Muscle of leg (tissue), 11 donors: Measurements from ENCODE around the gene RABEP2. TPM values are rescaled to one million over a fixed set of nuclear protein-coding genes. Genes with fewer than 3 reads are reported as not detected.
A peak's percentile ranks its signal among the peaks of the same experiment; 100 is the strongest.
"Not testable (repeated sequence)": the region's sequence is repeated elsewhere in the genome, so short reads cannot be mapped to it uniquely, and the experiment has no call there.

ENCODE experiments used
- DNase-seq: peaks from one replicate; pipeline ENCODE4 v3.0.0; 2013
- H3K27ac ChIP-seq: one replicate; pipeline ENCODE4 v1.5.1; 2013; ENCODE audit warnings: mild to moderate bottlenecking, low read length, control low read depth
- H3K27me3 ChIP-seq: one replicate; pipeline ENCODE4 v1.6.1; 2013; ENCODE audit warnings: low read length; ENCODE audit not compliant: control insufficient read depth, insufficient read depth
- H3K36me3 ChIP-seq: one replicate; pipeline ENCODE4 v1.6.1; 2013; ENCODE audit warnings: low read length; ENCODE audit not compliant: control insufficient read depth, insufficient read depth
- H3K4me1 ChIP-seq: one replicate; pipeline ENCODE4 v1.6.1; 2013; ENCODE audit warnings: low read length; ENCODE audit not compliant: control insufficient read depth, insufficient read depth
- H3K4me3 ChIP-seq: one replicate; pipeline ENCODE4 v1.5.1; 2013; ENCODE audit warnings: low read length, control low read depth
- H3K9me3 ChIP-seq: replicated peaks from 2 replicates; pipeline ENCODE4 v1.6.1; 2013; ENCODE audit warnings: low read depth, low read length; ENCODE audit not compliant: control insufficient read depth
- WGBS: methylation state at CpG from one replicate; pipeline ENCODE4 v1.1.5; 2013; ENCODE audit warnings: missing lambda C conversion rate; ENCODE audit not compliant: insufficient coverage; 5-methylcytosine and 5-hydroxymethylcytosine counted together
- polyA plus RNA-seq, 8 donors: library from polyadenylated mRNA; unstranded; fragments of 120-200 nt; gene quantifications; one replicate each; pipeline versions ENCODE4 v1.2.1 to v1.2.3, GENCODE V29; 2013; ENCODE audit warnings: inconsistent platforms in 1 of 8, low replicate concordance in 1 of 8; ENCODE audit not compliant: insufficient read length in 8 of 8, insufficient read depth in 1 of 8
- total RNA-seq: library from RNA; stranded (reverse); fragments of 120-200 nt; gene quantifications from one replicate; pipeline ENCODE4 v1.2.4, GENCODE V29; 2013

Gene RABEP2
- total and polyA plus RNA-seq, 9 donors = 11.6 to 19.3 (median 15.3) TPM

DNA sequence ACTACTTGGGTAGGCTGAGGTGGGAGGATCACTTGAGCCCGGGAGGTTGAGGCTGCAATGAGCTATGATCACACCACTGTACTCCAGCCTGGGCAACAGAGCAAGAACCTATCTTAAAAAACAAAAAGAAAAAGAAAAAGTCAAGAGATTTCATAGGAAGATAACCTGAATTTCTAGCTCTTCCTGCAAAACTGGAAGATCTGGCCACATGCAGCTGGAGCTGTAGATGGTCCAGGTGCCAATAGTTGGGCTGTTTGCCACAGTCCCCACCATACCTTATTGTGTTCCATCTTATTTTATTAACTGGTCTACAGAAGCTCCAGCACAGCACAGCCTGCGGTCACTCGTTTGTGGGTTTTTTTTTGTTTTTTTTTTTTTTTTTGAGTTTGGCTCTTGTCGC, 31.7 kb downstream of the RABEP2 start:
- Histone ChIP-seq H3K27me3 (no peaks in the 10 kb centered on the region), H3K27ac (no peak overlapping the region), H3K36me3 (peaks cover 31% of the 10 kb centered on the region), H3K4me1 (no peaks in the 10 kb centered on the region), H3K9me3 (no peaks in the 10 kb centered on the region), H3K4me3 (no peak overlapping the region)
- DNase-seq = no peak
- 100% methylated on average over 1 of the region's 4 CpGs for WGBS

DNA sequence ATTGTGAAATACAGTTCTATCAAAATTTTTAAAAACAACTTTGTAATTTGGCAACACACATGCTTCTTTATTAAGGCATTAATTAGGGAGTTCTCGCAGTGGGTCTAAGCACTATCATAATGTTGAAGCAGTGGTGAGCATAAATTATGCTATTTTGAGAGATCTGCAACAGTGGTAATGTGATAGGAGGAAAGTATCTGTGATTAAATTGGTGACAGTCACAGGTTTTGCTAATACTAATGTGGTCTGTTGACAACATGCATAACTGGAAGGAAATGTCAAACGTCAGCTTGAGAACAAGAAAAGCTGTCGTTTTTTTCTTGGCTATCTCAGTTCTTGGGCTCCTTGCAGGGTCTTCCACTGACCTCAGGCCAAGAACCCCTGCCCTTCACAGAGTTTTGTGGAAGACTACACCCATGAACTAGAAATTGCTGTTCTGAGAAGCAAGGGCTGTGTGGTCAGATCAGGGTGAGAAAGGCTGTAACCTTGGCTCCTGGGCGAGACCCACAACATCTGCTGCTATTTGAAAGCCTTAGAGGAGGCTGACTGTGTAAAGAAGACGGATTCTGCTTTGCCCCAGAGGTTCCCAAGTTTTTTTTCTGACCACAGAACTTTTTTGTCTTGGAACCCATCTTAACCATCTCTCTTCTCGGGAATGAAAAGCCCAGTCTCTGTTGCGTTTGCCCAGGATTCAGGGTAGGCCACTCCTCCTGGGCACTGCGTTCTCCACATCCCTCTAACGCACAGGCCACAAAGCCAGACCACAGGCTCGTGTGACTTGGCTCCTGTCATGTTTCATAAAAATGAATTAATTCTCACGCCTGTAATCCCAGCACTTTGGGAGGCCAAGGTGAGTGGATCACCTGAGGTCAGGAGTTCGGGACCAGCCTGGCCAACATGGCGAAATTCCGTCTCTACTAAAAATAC, 32.8 kb downstream of the RABEP2 start:
- no peak overlapping the region for H3K4me3 ChIP-seq
- no peaks in the 10 kb centered on the region for H3K4me1 ChIP-seq
- no peak for DNase-seq
- H3K9me3 ChIP-seq = no peaks in the 10 kb centered on the region
- 74% methylated on average over 10 of the region's 14 CpGs for WGBS
- H3K27ac ChIP-seq = no peak overlapping the region
- peaks cover 26% of the 10 kb centered on the region for H3K36me3 ChIP-seq
- no peaks in the 10 kb centered on the region for H3K27me3 ChIP-seq

DNA sequence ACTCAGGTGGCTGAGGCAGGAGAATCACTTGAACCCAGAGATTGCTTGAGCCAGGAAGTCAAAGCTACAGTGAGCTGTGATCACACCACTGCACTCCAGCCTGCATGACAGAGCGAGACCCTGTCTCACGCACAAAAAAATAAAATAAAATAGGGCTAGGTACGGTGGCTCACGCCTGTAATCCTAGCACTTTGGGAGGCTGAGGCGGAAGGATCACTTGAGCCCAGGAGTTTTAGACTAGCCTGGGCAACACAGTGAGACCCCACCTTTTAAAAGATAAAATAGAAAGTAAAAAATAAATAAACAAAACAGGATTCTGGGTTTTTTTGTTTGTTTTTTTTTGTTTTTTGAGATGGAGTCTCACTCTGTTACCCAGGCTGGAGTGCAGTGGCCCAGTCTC, 34.7 kb downstream of the RABEP2 start:
- H3K27ac ChIP-seq, H3K9me3 ChIP-seq, H3K4me1 ChIP-seq, H3K4me3 ChIP-seq, DNase-seq, H3K27me3 ChIP-seq: not testable (repeated sequence)
- H3K36me3 ChIP-seq = peaks cover 40% of the 10 kb centered on the region
- 92% methylated on average over 2 of the region's 5 CpGs for WGBS

DNA sequence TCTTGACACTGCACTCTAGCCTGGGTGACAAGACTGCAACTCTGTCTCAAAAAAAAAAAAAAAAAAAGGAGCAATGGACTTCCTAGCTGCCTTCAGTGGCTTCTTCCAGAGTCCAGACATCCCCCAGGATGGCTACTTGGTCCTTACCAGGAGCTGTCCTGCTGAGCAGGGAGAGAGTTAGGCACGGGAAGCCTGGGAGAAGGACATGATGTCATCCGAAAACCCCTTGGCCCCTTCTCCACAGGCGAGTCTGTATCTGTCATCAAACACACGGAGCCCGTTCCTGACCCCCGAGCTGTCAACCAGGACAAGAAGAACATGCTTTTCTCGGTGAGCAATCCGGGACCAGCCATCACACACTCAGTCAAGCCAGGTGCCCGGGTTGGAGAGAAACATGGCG, 38.1 kb downstream of the RABEP2 start:
- Histone ChIP-seq H3K4me3 (no peak overlapping the region), H3K27me3 (peaks cover 4% of the 10 kb centered on the region), H3K27ac (no peak overlapping the region), H3K36me3 (peaks cover 44% of the 10 kb centered on the region), H3K4me1 (peaks cover 19% of the 10 kb centered on the region), H3K9me3 (no peaks in the 10 kb centered on the region)
- 77% methylated on average over 10 of the region's 10 CpGs for WGBS
- DNase-seq = no peak

DNA sequence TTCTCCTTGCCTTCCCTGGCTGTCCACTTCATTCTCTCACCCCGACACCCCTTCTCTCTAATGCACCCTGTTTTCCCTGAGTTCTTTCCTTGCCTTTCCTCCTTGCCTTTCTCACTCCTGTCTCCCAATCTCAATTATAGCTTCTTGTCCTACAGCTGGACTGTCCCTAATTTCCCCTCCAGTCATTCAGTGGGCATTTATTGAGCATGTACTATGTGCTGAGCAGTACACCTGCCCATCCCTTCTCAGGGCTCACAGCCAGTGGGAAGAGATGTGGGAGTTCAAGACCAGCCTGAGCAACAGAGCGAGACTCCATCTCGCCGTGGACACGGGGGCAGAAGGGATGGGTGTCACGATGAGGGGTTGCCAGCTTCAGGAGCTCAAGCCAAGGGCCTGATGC, 41.0 kb downstream of the RABEP2 start:
- Histone ChIP-seq H3K36me3 (peaks cover 53% of the 10 kb centered on the region), H3K27ac (peak overlapping the region; percentile 90), H3K27me3 (peaks cover 10% of the 10 kb centered on the region), H3K4me1 (peaks cover 37% of the 10 kb centered on the region), H3K9me3 (no peaks in the 10 kb centered on the region), H3K4me3 (no peak overlapping the region)
- WGBS = 88% methylated on average over 6 of the region's 6 CpGs
- no peak for DNase-seq

DNA sequence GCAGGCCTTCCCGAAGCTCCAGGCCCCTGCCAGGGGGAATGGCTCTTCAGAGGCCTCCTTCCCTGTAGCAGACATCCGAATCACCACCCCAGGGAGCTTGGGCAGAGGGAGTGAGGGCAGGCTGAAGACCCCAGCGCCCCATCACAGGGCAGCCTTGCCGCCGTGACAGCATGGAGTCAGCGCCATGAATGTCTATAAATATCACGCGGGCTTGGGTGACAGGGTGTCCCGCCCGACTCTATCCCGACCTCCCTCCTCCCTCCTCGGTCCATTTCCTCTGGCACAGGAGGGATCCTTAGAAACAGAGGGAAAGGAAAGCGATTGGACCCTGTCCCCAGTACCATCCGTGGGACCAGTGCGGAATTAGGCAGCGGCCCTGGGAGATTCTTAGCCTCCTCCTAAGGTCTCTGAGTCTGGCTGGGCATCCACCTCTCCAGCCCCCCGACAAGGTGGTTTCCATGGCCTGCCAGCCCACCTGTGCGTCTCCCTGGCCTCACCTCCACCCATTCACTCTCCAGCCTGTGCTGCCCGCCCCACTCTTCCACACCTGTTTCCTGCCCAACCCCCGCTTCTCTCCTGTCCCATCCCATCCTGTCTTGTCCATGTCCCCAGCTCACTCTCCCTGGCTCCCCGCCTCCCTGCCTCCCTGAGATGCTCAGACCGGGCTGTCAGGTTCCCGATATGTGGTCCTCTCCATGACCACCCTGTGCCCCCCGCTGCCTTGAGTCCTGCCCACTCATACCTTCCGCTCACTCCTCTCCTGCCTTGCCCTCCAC, 41.6 kb downstream of the RABEP2 start:
- 56% methylated on average over 16 of the region's 25 CpGs for WGBS
- H3K27ac ChIP-seq = peak overlapping the region; percentile 90
- peaks cover 47% of the 10 kb centered on the region for H3K36me3 ChIP-seq
- peaks cover 38% of the 10 kb centered on the region for H3K4me1 ChIP-seq
- H3K9me3 ChIP-seq = no peaks in the 10 kb centered on the region
- H3K27me3 ChIP-seq = peaks cover 10% of the 10 kb centered on the region
- peak overlapping the region; percentile 21 for H3K4me3 ChIP-seq
- DNase-seq = no peak

DNA sequence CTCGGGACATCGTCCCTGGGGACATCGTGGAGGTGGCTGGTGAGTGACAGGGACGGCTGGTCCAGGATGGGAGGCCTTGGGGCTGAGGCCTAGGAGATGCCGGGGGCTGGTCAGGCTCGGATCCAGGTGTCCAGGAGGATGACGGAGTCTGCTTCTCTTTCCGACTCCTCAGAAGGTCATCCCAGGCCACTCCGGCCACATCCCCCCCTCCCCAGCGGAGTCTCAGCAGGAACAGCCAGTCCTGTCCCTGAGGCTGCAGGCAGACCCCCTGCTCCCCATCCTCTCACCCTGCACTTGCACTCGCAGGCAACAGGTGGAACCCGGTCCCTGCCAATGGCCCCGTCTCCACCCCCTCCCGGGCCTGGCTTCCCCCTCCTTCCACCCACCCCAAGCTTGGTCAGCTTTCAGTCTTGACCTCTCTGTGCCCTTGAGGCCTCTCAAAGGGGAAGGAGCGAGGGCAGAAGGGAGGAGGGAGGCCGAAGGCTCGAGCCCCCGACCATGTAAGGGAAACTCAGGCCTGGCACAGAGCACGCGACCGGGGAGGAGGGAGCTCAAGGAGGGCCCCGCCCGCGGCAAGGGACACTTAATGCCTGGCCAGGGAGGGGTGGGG, 42.4 kb downstream of the RABEP2 start:
- 19% methylated on average over 21 of the region's 24 CpGs for WGBS
- H3K36me3 ChIP-seq = peaks cover 45% of the 10 kb centered on the region
- H3K27ac ChIP-seq = peak overlapping the region; percentile 90
- peaks cover 42% of the 10 kb centered on the region for H3K4me1 ChIP-seq
- H3K27me3 ChIP-seq = peaks cover 10% of the 10 kb centered on the region
- peak overlapping the region; percentile 21 for H3K4me3 ChIP-seq
- DNase-seq = peak; percentile 85
- no peaks in the 10 kb centered on the region for H3K9me3 ChIP-seq

DNA sequence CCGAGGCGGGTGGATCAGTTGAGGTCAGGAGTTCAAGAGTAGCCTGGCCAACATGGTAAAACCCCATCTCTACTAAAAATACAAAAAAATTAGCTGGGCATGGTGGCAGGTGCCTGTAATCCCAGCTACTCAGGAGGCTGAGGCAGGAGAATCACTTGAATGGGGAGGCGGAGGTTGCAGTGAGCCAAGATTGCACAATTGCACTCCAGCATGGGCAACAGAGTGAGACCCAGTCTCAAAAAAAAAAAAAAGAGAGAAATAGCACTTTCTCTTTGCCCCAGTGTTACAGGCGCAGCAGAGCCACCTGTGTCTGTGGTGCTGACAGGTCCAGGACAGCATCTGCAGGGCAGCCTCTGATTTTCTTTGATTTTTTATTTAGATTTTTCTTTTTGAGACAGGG, 43.5 kb downstream of the RABEP2 start:
- DNase-seq, H3K9me3 ChIP-seq, H3K27ac ChIP-seq, H3K27me3 ChIP-seq, H3K4me3 ChIP-seq: not testable (repeated sequence)
- H3K36me3 ChIP-seq = peaks cover 36% of the 10 kb centered on the region
- 80% methylated on average over 1 of the region's 4 CpGs for WGBS
- peaks cover 53% of the 10 kb centered on the region for H3K4me1 ChIP-seq

DNA sequence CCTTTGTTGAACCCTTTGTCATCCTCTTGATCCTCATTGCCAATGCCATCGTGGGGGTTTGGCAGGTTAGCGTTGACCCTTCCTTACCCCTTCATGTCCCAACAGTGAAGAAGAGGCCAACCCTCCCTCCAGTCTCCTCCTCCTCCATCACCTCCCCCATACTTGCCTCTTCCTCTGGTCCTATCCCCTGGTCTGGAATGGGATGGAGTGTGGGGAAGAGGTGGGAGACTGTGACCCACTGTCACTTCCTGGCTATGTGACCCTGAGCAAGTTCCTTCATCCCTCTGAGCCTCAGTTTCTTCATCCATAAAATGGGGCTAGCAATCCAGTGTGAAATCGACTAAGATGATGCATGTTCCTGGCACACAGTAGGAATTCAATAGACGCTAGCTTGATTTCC, 44.1 kb downstream of the RABEP2 start:
- no CpG with 5 or more reads among the region's 4 CpGs for WGBS
- no peaks in the 10 kb centered on the region for H3K9me3 ChIP-seq
- H3K4me3 ChIP-seq = peak overlapping the region; percentile 72
- H3K27ac ChIP-seq = peak overlapping the region; percentile 90
- peaks cover 59% of the 10 kb centered on the region for H3K4me1 ChIP-seq
- H3K36me3 ChIP-seq = peaks cover 31% of the 10 kb centered on the region
- H3K27me3 ChIP-seq = peaks cover 10% of the 10 kb centered on the region
- DNase-seq = no peak

DNA sequence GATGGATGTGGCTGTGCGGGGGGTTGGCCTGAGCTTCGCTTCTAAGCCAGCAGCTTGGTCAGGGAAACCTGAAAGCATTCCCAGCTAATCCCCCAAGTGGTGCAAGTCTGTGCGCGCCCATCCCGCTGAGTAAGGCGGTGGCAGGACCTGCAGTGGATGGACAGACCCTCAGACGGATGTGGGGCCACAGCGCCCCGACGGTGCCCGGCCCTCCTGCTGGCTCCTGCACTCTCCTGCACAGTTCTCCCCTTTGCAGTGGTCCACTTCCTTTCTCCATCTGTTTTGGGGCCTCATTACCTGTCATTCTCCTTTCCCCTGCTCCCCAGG, 44.5 kb downstream of the RABEP2 start:
- Histone ChIP-seq H3K27me3 (peaks cover 10% of the 10 kb centered on the region), H3K9me3 (no peaks in the 10 kb centered on the region), H3K36me3 (peaks cover 27% of the 10 kb centered on the region), H3K4me1 (peaks cover 63% of the 10 kb centered on the region), H3K27ac (peak overlapping the region; percentile 90), H3K4me3 (peak overlapping the region; percentile 72)
- no peak for DNase-seq
- WGBS = 7% methylated on average over 10 of the region's 11 CpGs
